NCI-H446 treated with DMSO at 0.1 percent for 48 hours (cell line): ENCODE data around the gene TARP.
"Not testable (repeated sequence)": the region's sequence is repeated elsewhere in the genome, so short reads cannot be mapped to it uniquely, and the experiment has no call there.

Experiments used
- DNase-seq: peaks from one replicate; lab custom pipeline; 2025; lab: John Stamatoyannopoulos, UW

Gene TARP

GRCh38 chr7:38262545-38262944 is 10.9 kb downstream of the TARP start:
- no peak for DNase-seq

DNA sequence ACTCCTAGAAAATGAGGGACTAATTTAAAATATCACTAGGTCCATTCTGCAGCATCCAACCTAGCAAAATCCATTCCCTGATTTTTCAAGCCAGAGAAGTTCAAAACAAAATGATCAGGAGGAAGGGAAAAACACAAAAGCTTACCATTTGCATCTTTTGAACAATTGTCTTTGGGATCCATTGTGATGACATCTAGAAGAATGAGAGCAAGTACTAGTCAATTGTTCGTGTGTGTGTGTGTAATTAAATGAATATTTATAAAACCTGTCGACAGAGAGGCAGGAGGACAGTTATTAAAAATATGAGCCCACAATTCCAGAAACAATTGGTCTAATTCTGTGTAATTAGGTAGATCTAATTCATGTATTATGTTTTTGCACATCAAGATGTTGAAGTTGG is 11.4 kb downstream of the TARP start:
- DNase-seq = not testable (repeated sequence)

DNA sequence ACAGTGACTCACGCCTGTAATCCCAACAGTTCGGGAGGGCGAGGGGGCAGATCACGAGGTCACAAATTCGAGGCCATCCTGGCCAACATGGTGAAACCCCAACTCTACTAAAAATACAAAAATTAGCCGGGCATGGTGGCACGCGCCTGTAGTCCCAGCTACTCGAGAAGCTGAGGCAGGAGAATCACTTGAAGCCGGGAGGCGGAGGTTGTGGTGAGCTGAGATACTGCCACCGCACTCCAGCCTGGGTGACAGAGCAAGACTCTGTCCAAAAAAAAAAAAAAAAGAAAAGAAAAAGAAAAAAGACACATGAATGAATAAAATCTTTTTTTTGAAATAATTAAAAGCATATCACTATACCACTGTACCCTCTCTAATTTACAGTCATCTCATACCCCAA is 11.8 kb downstream of the TARP start:
- DNase-seq = not testable (repeated sequence)

GRCh38 chr7:38259157-38259556 is 14.3 kb downstream of the TARP start:
- not testable (repeated sequence) for DNase-seq

- no peak for DNase-seq
Measured at GRCh38 chr7:38257350-38257677, 16.1 kb downstream of the TARP start.

- not testable (repeated sequence) for DNase-seq
Measured at GRCh38 chr7:38249849-38250248, 23.6 kb downstream of the TARP start.

DNA sequence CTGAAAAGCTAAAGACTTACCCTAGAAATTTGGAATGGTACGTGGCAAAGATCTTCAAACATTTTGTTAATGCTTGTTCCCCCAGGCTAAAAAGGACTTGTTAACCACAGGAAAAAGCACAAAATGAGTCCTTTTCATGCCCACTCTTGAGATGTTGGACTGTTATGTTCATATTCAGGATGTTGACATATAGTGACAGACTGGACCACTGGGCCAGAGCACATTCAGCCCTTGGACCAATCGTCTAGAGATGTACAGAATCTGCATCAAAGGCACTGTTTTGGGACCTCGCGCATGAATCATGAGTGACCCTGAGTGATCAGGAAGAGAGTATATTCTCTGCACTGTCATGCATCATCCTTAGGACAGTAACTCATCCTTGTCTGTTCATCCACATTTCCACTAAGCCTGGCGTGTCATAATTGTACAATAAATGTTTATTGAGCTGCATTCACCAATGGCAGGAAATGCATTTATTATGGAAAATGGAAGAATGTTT is 25.3 kb downstream of the TARP start:
- no peak for DNase-seq

DNA sequence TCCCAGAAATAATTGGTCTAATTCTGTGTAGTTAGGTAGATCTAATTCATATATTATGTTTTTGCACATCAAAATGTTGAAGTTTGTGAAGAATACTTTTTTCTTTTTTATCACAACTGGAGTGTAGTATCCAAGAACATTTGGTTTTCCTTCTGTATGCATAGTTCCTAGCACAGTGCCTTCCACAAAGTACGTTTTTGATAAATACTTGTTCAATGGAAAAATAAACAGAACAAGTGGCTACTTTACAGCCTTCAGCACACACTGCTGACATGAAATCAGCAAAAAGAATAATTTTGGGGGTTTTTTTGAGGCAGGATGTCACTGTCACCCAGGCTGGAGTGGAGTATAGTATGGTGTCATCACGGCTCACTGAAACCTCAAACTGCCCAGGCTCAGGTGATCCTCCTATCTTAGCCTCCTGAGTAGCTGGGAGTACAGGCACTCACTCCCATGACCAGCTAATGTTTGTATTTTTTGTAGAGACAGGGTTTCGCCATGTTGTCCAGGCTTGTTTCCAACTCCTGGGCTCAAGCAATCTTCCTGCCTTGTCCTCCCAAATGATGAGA is 27.9 kb downstream of the TARP start:
- DNase-seq = no peak

DNA sequence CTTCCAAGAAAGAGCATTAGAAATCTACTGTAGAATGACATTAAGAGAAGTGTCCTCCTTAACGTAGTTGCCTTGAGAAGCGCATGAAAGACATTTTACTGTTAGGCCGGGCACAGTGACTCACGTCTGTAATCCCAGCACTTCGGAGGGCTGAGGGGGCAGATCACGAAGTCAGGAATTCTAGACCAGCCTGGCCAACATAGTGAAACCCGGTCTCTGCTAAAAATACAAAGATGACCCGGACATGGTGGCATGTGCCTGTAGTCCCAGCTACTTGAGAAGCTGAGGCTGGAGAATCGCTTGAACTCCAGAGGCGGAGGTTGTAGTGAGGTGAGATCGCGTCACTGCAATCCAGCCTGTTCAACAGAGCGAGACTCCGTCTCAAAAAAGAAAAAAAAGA is 28.9 kb downstream of the TARP start:
- no peak for DNase-seq

GRCh38 chr7:38243345-38243744 is 30.1 kb downstream of the TARP start:
- DNase-seq = not testable (repeated sequence)

GRCh38 chr7:38242814-38243213 is 30.6 kb downstream of the TARP start:
- no peak for DNase-seq

- no peak for DNase-seq
Measured at GRCh38 chr7:38241071-38241470, 32.4 kb downstream of the TARP start.

DNA sequence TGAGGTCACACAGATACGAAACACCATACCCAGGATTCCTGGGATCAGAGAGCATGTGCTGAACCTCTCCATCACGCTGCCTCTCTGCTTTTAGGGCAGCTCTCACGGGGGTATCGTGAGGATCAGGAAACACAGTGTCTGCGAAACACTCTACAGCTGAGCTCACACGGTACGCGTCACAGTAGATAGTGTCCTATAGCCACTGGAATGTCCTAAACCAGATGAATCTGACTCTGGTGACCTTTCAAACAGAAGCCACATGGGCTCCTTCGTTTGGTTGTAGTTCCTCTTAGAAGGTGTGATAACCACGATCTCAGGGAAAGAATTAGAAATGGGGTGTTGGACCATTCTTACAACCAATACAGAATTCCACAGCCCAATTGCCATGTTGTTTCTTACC is 34.3 kb downstream of the TARP start:
- DNase-seq = not testable (repeated sequence)

DNA sequence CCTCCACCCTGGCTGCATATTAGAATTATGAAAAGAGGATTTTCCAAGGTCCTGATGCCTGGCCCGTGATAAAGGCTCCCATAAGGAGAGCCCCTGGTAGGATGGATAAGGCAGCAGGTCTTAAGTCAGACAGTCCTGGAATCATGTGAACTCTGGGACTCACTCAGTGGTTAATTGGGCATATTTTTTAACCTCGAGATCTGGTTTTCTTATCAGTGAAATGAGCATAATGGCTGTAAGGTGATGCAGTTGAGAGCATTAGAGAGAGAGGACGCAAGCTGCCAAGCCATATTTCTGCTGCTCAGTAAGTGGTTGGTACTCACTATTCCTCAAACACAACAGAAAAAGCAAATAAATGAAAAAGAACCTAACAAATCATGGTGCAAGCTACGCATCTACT is 37.8 kb downstream of the TARP start:
- no peak for DNase-seq

GRCh38 chr7:38234759-38235158 is 38.7 kb downstream of the TARP start:
- DNase-seq = not testable (repeated sequence)

- no peak for DNase-seq
Measured at GRCh38 chr7:38232502-38233366, 40.7 kb downstream of the TARP start.

GRCh38 chr7:38229884-38230642 is 43.4 kb downstream of the TARP start:
- DNase-seq = no peak

- no peak for DNase-seq
Measured at GRCh38 chr7:38229386-38229785, 44.0 kb downstream of the TARP start.

GRCh38 chr7:38224392-38224791 is 49.0 kb downstream of the TARP start:
- DNase-seq = no peak

GRCh38 chr7:38223306-38223705 is 50.1 kb downstream of the TARP start:
- DNase-seq = no peak

GRCh38 chr7:38222481-38223096 is 50.8 kb downstream of the TARP start:
- peak; percentile 4 for DNase-seq

- no peak for DNase-seq
Measured at GRCh38 chr7:38220452-38220851, 53.0 kb downstream of the TARP start.
